ENCODE measurements around the gene DSP.

DSP gene

GRCh38 chr6:7541175-7542064 is at the start of gene DSP:
Gene DSP (plus strand): TSS chr6:7541671. CDS start chr6:7541916, 245 bp downstream.
- in situ Hi-C loops (cut with HindIII; ENCODE audit: low sequenced_read_pairs) = no loop called here

GRCh38 chr6:7493866-7494265 is 47.6 kb upstream of the DSP start:
- in situ Hi-C loops (cut with HindIII; ENCODE audit: low sequenced_read_pairs) = no loop called here

GRCh38 chr6:7494638-7495037 is 46.8 kb upstream of the DSP start:
- in situ Hi-C loops (cut with HindIII; ENCODE audit: low sequenced_read_pairs) = no loop called here

- in situ Hi-C loops (cut with HindIII; ENCODE audit: low sequenced_read_pairs) = no loop called here
Measured at GRCh38 chr6:7496266-7496875, 45.1 kb upstream of the DSP start.

GRCh38 chr6:7500752-7501282 is 40.7 kb upstream of the DSP start:
- in situ Hi-C loops (cut with HindIII; ENCODE audit: low sequenced_read_pairs) = no loop called here

- in situ Hi-C loops (cut with HindIII; ENCODE audit: low sequenced_read_pairs) = no loop called here
Measured at GRCh38 chr6:7502743-7503142, 38.7 kb upstream of the DSP start.

GRCh38 chr6:7504041-7504440 is 37.4 kb upstream of the DSP start:
- in situ Hi-C loops (cut with HindIII; ENCODE audit: low sequenced_read_pairs) = no loop called here

GRCh38 chr6:7505189-7505699 is 36.2 kb upstream of the DSP start:
- in situ Hi-C loops (cut with HindIII; ENCODE audit: low sequenced_read_pairs) = no loop called here

- in situ Hi-C loops (cut with HindIII; ENCODE audit: low sequenced_read_pairs) = no loop called here
Measured at GRCh38 chr6:7507600-7507999, 33.9 kb upstream of the DSP start.

- in situ Hi-C loops (cut with HindIII; ENCODE audit: low sequenced_read_pairs) = no loop called here
Measured at GRCh38 chr6:7512320-7512719, 29.2 kb upstream of the DSP start.

GRCh38 chr6:7513529-7513928 is 27.9 kb upstream of the DSP start:
- in situ Hi-C loops (cut with HindIII; ENCODE audit: low sequenced_read_pairs) = no loop called here

GRCh38 chr6:7515363-7515762 is 26.1 kb upstream of the DSP start:
- in situ Hi-C loops (cut with HindIII; ENCODE audit: low sequenced_read_pairs) = no loop called here

GRCh38 chr6:7518877-7519276 is 22.6 kb upstream of the DSP start:
- in situ Hi-C loops (cut with HindIII; ENCODE audit: low sequenced_read_pairs) = no loop called here

- in situ Hi-C loops (cut with HindIII; ENCODE audit: low sequenced_read_pairs) = no loop called here
Measured at GRCh38 chr6:7522873-7523272, 18.6 kb upstream of the DSP start.

- in situ Hi-C loops (cut with HindIII; ENCODE audit: low sequenced_read_pairs) = no loop called here
Measured at GRCh38 chr6:7523922-7524321, 17.5 kb upstream of the DSP start.

- in situ Hi-C loops (cut with HindIII; ENCODE audit: low sequenced_read_pairs) = no loop called here
Measured at GRCh38 chr6:7526755-7527154, 14.7 kb upstream of the DSP start.

GRCh38 chr6:7528565-7528964 is 12.9 kb upstream of the DSP start:
- in situ Hi-C loops (cut with HindIII; ENCODE audit: low sequenced_read_pairs) = no loop called here

GRCh38 chr6:7529141-7529540 is 12.3 kb upstream of the DSP start:
- in situ Hi-C loops (cut with HindIII; ENCODE audit: low sequenced_read_pairs) = no loop called here

GRCh38 chr6:7532232-7532631 is 9.2 kb upstream of the DSP start:
- in situ Hi-C loops (cut with HindIII; ENCODE audit: low sequenced_read_pairs) = no loop called here

- in situ Hi-C loops (cut with HindIII; ENCODE audit: low sequenced_read_pairs) = no loop called here
Measured at GRCh38 chr6:7532821-7533220, 8.7 kb upstream of the DSP start.

GRCh38 chr6:7534192-7534591 is 7.3 kb upstream of the DSP start:
- in situ Hi-C loops (cut with HindIII; ENCODE audit: low sequenced_read_pairs) = no loop called here

- in situ Hi-C loops (cut with HindIII; ENCODE audit: low sequenced_read_pairs) = no loop called here
Measured at GRCh38 chr6:7535498-7535897, 6.0 kb upstream of the DSP start.

Measured in DLD1 (cell line).